H1 (cell line): ENCODE results near the gene COL8A2. TPM values are rescaled to one million over a fixed set of nuclear protein-coding genes. Genes with fewer than 3 reads are reported as not detected.

Experiments used
- CTCF ChIA-PET: fragments of 300-600 bp; sonication (Branson Sonifier 250); formaldehyde crosslinking; loops from one replicate; lab custom pipeline; 2021; ENCODE audit not compliant: partially characterized antibody; lab: Charles Lee
- POLR2A ChIA-PET: fragments of 300-600 bp; sonication (Branson Sonifier 250); formaldehyde crosslinking; loops from one replicate; lab custom pipeline; 2021; ENCODE audit warnings: inconsistent platforms; ENCODE audit not compliant: partially characterized antibody; lab: Charles Lee
- DNase-seq, 2 experiments: peaks; one replicate each; pipeline versions ENCODE4 v3.0.0 to v3.0.0-alpha.2; 2010 to 2022; ENCODE audit warnings: low spot score in 2 of 2, low read depth in 1 of 2, mixed read lengths in 1 of 2
- FAIRE-seq: peaks from 2 replicates; lab custom pipeline; 2011; peaks lifted over from hg19 to GRCh38; lab: Jason Lieb, UNC
- H2AFZ ChIP-seq: 2 replicates; pipeline ENCODE4 v1.8.1; 2012; ENCODE audit warnings: low read length, inconsistent platforms
- H2AK5ac ChIP-seq: 2 replicates; pipeline ENCODE4 v1.6.1; 2013; ENCODE audit warnings: low read depth, low read length
- H2BK120ac ChIP-seq: replicated peaks from 2 replicates; pipeline ENCODE3; 2013; ENCODE audit warnings: low read depth, low read length, inconsistent platforms
- H2BK12ac ChIP-seq: 2 replicates; pipeline ENCODE4 v1.6.1; 2013; ENCODE audit warnings: low read depth, low read length
- H2BK15ac ChIP-seq: 2 replicates; pipeline ENCODE4 v1.6.1; 2013; ENCODE audit warnings: low read length
- H2BK20ac ChIP-seq: 2 replicates; pipeline ENCODE4 v1.6.1; 2013; ENCODE audit warnings: low read length
- H2BK5ac ChIP-seq: 2 replicates; pipeline ENCODE4 v1.6.1; 2013; ENCODE audit warnings: low read depth, low read length
- H3K14ac ChIP-seq: 2 replicates; pipeline ENCODE4 v1.6.1; 2013; ENCODE audit warnings: inconsistent platforms; ENCODE audit not compliant: insufficient read length
- H3K18ac ChIP-seq: 2 replicates; pipeline ENCODE4 v1.6.1; 2013; ENCODE audit warnings: low read length; ENCODE audit errors: extremely low read depth
- H3K23ac ChIP-seq: 2 replicates; pipeline ENCODE4 v1.6.1; 2013; ENCODE audit warnings: inconsistent platforms; ENCODE audit not compliant: insufficient read length
- H3K23me2 ChIP-seq: 2 replicates; pipeline ENCODE4 v1.6.1; 2013; ENCODE audit warnings: low read depth, low read length
- H3K27ac ChIP-seq: 2 replicates; pipeline ENCODE4 v1.6.1; 2011; ENCODE audit warnings: low read depth, low read length, inconsistent platforms
- H3K27me3 ChIP-seq, 4 experiments: replicated peaks in 1 of 4; 1 replicate in 1 of 4; 2 replicates in 3 of 4; pipeline versions ENCODE4 v1.6.1 to v1.8.1; 2011 to 2013; ENCODE audit warnings: low read length in 3 of 4, mild to moderate bottlenecking in 3 of 4, inconsistent platforms in 2 of 4, mixed read lengths in 2 of 4, moderate library complexity in 1 of 4; ENCODE audit not compliant: control insufficient read depth in 3 of 4, insufficient read depth in 3 of 4; ENCODE audit errors: extremely low read depth in 1 of 4
- H3K36me3 ChIP-seq, 4 experiments: 2 replicates each; pipeline versions ENCODE4 v1.6.1 to v1.8.1; 2011 to 2013; ENCODE audit warnings: mild to moderate bottlenecking in 4 of 4, low read length in 3 of 4, moderate library complexity in 2 of 4, control low read depth in 1 of 4, inconsistent platforms in 1 of 4; ENCODE audit not compliant: insufficient read depth in 4 of 4, control insufficient read depth in 2 of 4
- H3K4ac ChIP-seq: replicated peaks from 2 replicates; pipeline ENCODE3; 2013; ENCODE audit warnings: low read length, low read depth, mixed read lengths, inconsistent platforms; ENCODE audit not compliant: insufficient read length
- H3K4me1 ChIP-seq, 4 experiments: replicated peaks in 1 of 4; 1 replicate in 1 of 4; 2 replicates in 3 of 4; pipeline versions ENCODE4 v1.6.1 to v1.8.1; 2011 to 2013; ENCODE audit warnings: low read length in 3 of 4, inconsistent platforms in 2 of 4, mixed read lengths in 1 of 4; ENCODE audit not compliant: insufficient read depth in 4 of 4, control insufficient read depth in 3 of 4
- H3K4me2 ChIP-seq, 2 experiments: 2 replicates each; pipeline versions ENCODE4 v1.6.1 to v1.8.1; 2011 to 2013; ENCODE audit warnings: low read depth in 2 of 2, low read length in 2 of 2, control low read depth in 1 of 2, inconsistent platforms in 1 of 2, mild to moderate bottlenecking in 1 of 2; ENCODE audit not compliant: insufficient read depth in 1 of 2
- H3K4me3 ChIP-seq, 4 experiments: fragments of 200-600, 300-600 bp in 1 of 4; sonication (generic), shearing (Covaris generic), sonication (Bioruptor Twin) in 1 of 4; 2 replicates each; pipeline versions ENCODE4 v1.5.1 to v1.8.1; 2011 to 2016; ENCODE audit warnings: low read length in 4 of 4, low read depth in 3 of 4, control low read depth in 2 of 4, inconsistent platforms in 2 of 4, mild to moderate bottlenecking in 2 of 4, mixed read lengths in 1 of 4, moderate library complexity in 1 of 4; ENCODE audit not compliant: insufficient read depth in 2 of 4; ENCODE audit errors: extremely low read depth in 1 of 4
- H3K56ac ChIP-seq: replicated peaks from 2 replicates; pipeline ENCODE3; 2013; ENCODE audit warnings: low read depth, mild to moderate bottlenecking, mixed read lengths, low read length, inconsistent platforms; ENCODE audit not compliant: insufficient read length
- H3K79me1 ChIP-seq: 2 replicates; pipeline ENCODE4 v1.6.1; 2013; ENCODE audit warnings: low read depth, low read length, control low read depth
- H3K79me2 ChIP-seq, 2 experiments: 2 replicates each; pipeline versions ENCODE4 v1.6.1 to v1.8.1; 2012 to 2013; ENCODE audit warnings: low read length in 2 of 2, mild to moderate bottlenecking in 2 of 2, inconsistent platforms in 1 of 2; ENCODE audit not compliant: insufficient read depth in 2 of 2, control insufficient read depth in 1 of 2
- H3K9ac ChIP-seq, 4 experiments: replicated peaks in 1 of 4; 1 replicate in 1 of 4; 2 replicates in 3 of 4; pipeline versions ENCODE4 v1.6.1 to v1.8.1; 2011 to 2013; ENCODE audit warnings: low read depth in 3 of 4, low read length in 3 of 4, control low read depth in 2 of 4, mild to moderate bottlenecking in 2 of 4, moderate library complexity in 2 of 4, inconsistent platforms in 1 of 4; ENCODE audit errors: extremely low read depth in 1 of 4
- H3K9me3 ChIP-seq, 2 experiments: 2 replicates each; pipeline versions ENCODE4 v1.6.1 to v1.8.1; 2012 to 2013; ENCODE audit warnings: mild to moderate bottlenecking in 2 of 2, moderate library complexity in 2 of 2, control low read depth in 1 of 2, inconsistent platforms in 1 of 2, low read depth in 1 of 2, low read length in 1 of 2, mixed read lengths in 1 of 2; ENCODE audit not compliant: insufficient read depth in 2 of 2
- H4K20me1 ChIP-seq, 2 experiments: replicated peaks in 1 of 2; 2 replicates each; pipeline versions ENCODE3 to v1.8.1; 2011 to 2013; ENCODE audit warnings: inconsistent platforms in 2 of 2, low read length in 2 of 2, mild to moderate bottlenecking in 1 of 2; ENCODE audit not compliant: insufficient read depth in 2 of 2, control insufficient read depth in 1 of 2
- H4K5ac ChIP-seq: 2 replicates; pipeline ENCODE4 v1.6.1; 2013; ENCODE audit warnings: low read length, low read depth, mixed read lengths, inconsistent platforms; ENCODE audit not compliant: insufficient read length
- H4K8ac ChIP-seq: 2 replicates; pipeline ENCODE4 v1.8.0; 2013; ENCODE audit warnings: mild to moderate bottlenecking, moderate library complexity, low read length, inconsistent platforms; ENCODE audit not compliant: insufficient read depth; ENCODE audit errors: extremely low read depth
- H4K91ac ChIP-seq: replicated peaks from 2 replicates; pipeline ENCODE3; 2013; ENCODE audit warnings: low read length, mixed read lengths, inconsistent platforms; ENCODE audit not compliant: insufficient read length
- HDAC6 ChIP-seq: IDR thresholded peaks from one replicate; pipeline ENCODE4 v1.7.1; 2012; ENCODE audit warnings: low read depth, mild to moderate bottlenecking, inconsistent platforms, low read length, moderate library complexity
- polyA plus RNA-seq, 7 experiments: library from polyadenylated mRNA; depleted of rRNA in 3 of 7; stranded (reverse) in 5 of 7; unstranded in 2 of 7; fragments of >200 nt in 5 of 7; fragments of 200-250 nt in 2 of 7; gene quantifications; 1 replicate in 5 of 7; 2 replicates in 1 of 7; 4 replicates in 1 of 7; pipeline versions ENCODE4 v1.2.1 to v1.2.3, GENCODE V29; 2011 to 2013; ENCODE audit warnings: missing spikeins in 2 of 7, mixed read lengths in 2 of 7
- total RNA-seq: library from RNA; stranded (reverse); fragmentation: NEBNext Ultra II Directional; extraction: Animal tissue kit (Norgen Biotek cat#: 25700); gene quantifications from 2 replicates; pipeline ENCODE4 v1.2.1, GENCODE V29; 2021

COL8A2 gene
- total and polyA plus RNA-seq, 2 of the 8 experiments (the other 6 are each of a cell fraction or from before 2014, with no cell fraction given): 2.1 to 2.8 TPM

DNA sequence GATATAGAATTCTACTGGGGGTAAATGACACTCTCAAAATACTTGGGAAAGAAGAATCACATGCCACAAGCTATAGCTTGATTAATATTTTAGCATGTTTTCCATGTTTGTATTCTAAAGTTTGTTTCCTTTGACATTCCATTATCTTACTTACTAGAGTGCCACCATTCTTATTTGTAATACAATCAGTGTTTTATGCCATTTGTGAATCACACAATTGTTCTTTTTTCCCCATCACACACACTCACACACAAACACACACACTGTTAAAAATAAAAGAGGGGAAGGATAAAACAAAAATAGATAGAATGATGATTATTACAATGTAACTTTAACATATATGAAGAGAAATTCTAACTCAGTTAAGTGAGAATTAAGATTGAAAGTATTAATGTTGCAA, 57.2 kb downstream of the COL8A2 start:
- ChIA-PET POLR2A (no interaction called here), CTCF (interaction anchor here (1.2 kb wide), 1 partner anchor 67 kb away, joined by 3 read pairs; no protein-coding TSS in a partner anchor)
- FAIRE-seq (no peak), DNase-seq (no peak)
- Histone ChIP-seq H4K5ac (no peak overlapping the region), H3K79me1 (no peaks in the 10 kb centered on the region), H3K4me2 (no peak overlapping the region), H3K14ac (no peak overlapping the region), H2BK15ac (no peak overlapping the region), H2BK12ac (no peak overlapping the region), H2BK120ac (no peak overlapping the region), H4K20me1 (no peaks in the 10 kb centered on the region), H3K4me3 (no peak overlapping the region), H3K23me2 (no peaks in the 10 kb centered on the region), H4K91ac (no peak overlapping the region), H3K27me3 (no peaks in the 10 kb centered on the region), H3K9me3 (no peaks in the 10 kb centered on the region), H3K27ac (no peak overlapping the region), H3K56ac (no peak overlapping the region), H3K4ac (no peak overlapping the region), H3K23ac (no peak overlapping the region), H3K79me2 (no peaks in the 10 kb centered on the region), H2AFZ (no peak overlapping the region), H4K8ac (no peak overlapping the region), H3K9ac (no peak overlapping the region), H2AK5ac (no peak overlapping the region), H3K36me3 (no peaks in the 10 kb centered on the region), H2BK5ac (no peak overlapping the region), H3K4me1 (no peaks in the 10 kb centered on the region), H3K18ac (no peak overlapping the region), H2BK20ac (no peak overlapping the region)
- no peak for TF ChIP-seq HDAC6
